OCI-LY7 (cell line): Measurements from ENCODE around the gene TRRAP. TPM values are rescaled to one million over a fixed set of nuclear protein-coding genes. Genes with fewer than 3 reads are reported as not detected.

Experiments used
- BruUV-seq: library from RNA; stranded (reverse); fragments of 400-500 nt; replicated peaks from 2 replicates; lab custom pipeline; 2021; lab: Mats Ljungman, UMichigan
- CTCF ChIA-PET: fragments of 300-600 bp; sonication (Branson Sonifier 250); formaldehyde crosslinking; loops from one replicate; lab custom pipeline; 2022; ENCODE audit warnings: antibody characterized with exemption; ENCODE audit not compliant: unreplicated experiment; lab: Charles Lee
- POLR2A ChIA-PET: fragments of 300-600 bp; sonication (Branson Sonifier 250); formaldehyde crosslinking; loops from one replicate; lab custom pipeline; 2022; ENCODE audit warnings: antibody characterized with exemption; lab: Charles Lee
- DNase-seq: peaks from one replicate; pipeline ENCODE4 v3.0.0-alpha.2; 2015; ENCODE audit warnings: low spot score
- H2AFZ ChIP-seq: fragments of 200-600 bp; sonication (generic), shearing (Covaris generic); 2 replicates; pipeline ENCODE4 v1.6.1; 2014; ENCODE audit warnings: mild to moderate bottlenecking, antibody characterized with exemption, low read length, moderate library complexity
- H3K27ac ChIP-seq: fragments of 200-600 bp; sonication (generic); 2 replicates; pipeline ENCODE4 v1.5.1; 2014; ENCODE audit warnings: mixed run types, low read depth, mild to moderate bottlenecking, moderate library complexity, low read length, inconsistent platforms; ENCODE audit not compliant: poor library complexity, severe bottlenecking
- H3K36me3 ChIP-seq: fragments of 200-600 bp; sonication (generic); 2 replicates; pipeline ENCODE4 v1.6.1; 2014; ENCODE audit warnings: mild to moderate bottlenecking, antibody characterized with exemption, low read length, moderate library complexity, mixed read lengths; ENCODE audit not compliant: insufficient read depth
- H3K4me1 ChIP-seq: fragments of 200-600 bp; sonication (generic); 2 replicates; pipeline ENCODE4 v1.5.1; 2014; ENCODE audit warnings: mild to moderate bottlenecking, low read length; ENCODE audit not compliant: insufficient read depth, poor library complexity, severe bottlenecking
- H3K4me2 ChIP-seq: fragments of 200-600 bp; sonication (generic); 2 replicates; pipeline ENCODE4 v1.6.1; 2014; ENCODE audit warnings: mild to moderate bottlenecking, low read length
- H3K4me3 ChIP-seq: fragments of 200-600 bp; sonication (generic); 2 replicates; pipeline ENCODE4 v1.5.1; 2014; ENCODE audit warnings: mild to moderate bottlenecking, low read depth, low read length; ENCODE audit not compliant: poor library complexity, severe bottlenecking
- H3K79me2 ChIP-seq: fragments of 200-600 bp; sonication (generic); 2 replicates; pipeline ENCODE4 v1.6.1; 2016; ENCODE audit warnings: low read depth, mild to moderate bottlenecking, low read length, moderate library complexity, mixed read lengths; ENCODE audit not compliant: insufficient read depth
- H3K9me2 ChIP-seq: fragments of 200-600 bp; sonication (generic); 2 replicates; pipeline ENCODE4 v1.6.1; 2016; ENCODE audit warnings: mild to moderate bottlenecking, low read length, mixed read lengths; ENCODE audit not compliant: insufficient read depth
- H3K9me3 ChIP-seq: fragments of 200-600 bp; sonication (generic); 2 replicates; pipeline ENCODE4 v1.6.1; 2014; ENCODE audit warnings: mild to moderate bottlenecking, mixed run types, low read length, mixed read lengths
- H4K20me1 ChIP-seq: fragments of 200-600 bp; sonication (generic); 2 replicates; pipeline ENCODE4 v1.6.1; 2014; ENCODE audit warnings: mild to moderate bottlenecking, antibody characterized with exemption, low read length, moderate library complexity, mixed read lengths; ENCODE audit not compliant: insufficient read depth
- CTCF ChIP-seq: fragments of 200-600 bp; sonication (generic); conservative IDR thresholded peaks from 2 replicates; pipeline ENCODE4 v1.5.1; 2014; ENCODE audit warnings: mild to moderate bottlenecking, antibody characterized with exemption, low read length, moderate library complexity, mixed read lengths
- EZH2phosphoT487 ChIP-seq: fragments of 200-600 bp; sonication (generic); IDR thresholded peaks from 2 replicates; pipeline ENCODE4 v1.6.1; 2018; ENCODE audit warnings: low read depth, borderline replicate concordance, mild to moderate bottlenecking, mixed run types, antibody characterized with exemption, low read length, moderate library complexity, mixed read lengths
- intact Hi-C: fragments of 100-400 bp; cut with micrococcal nuclease; formaldehyde crosslinking; loops from one replicate; pipeline ENCODE4 v1.10.0; 2022; ENCODE audit not compliant: unreplicated experiment
- total RNA-seq, 2 experiments: library from RNA; depleted of rRNA in 1 of 2; stranded (reverse); fragments of >200 nt in 1 of 2; shearing (Covaris generic) in 1 of 2; gene quantifications; 2 replicates each; pipeline ENCODE4 v1.2.3, GENCODE V29; 2014 to 2022

The TRRAP gene
- total RNA-seq, 2 experiments from 2014 or later: 50.4 to 86.1 TPM

- CTCF ChIA-PET: interaction anchor here (0.6 kb wide), 1 partner anchor 50 kb away, joined by 3 read pairs; no protein-coding TSS in a partner anchor
- no peaks in the 10 kb centered on the region for H3K4me1 ChIP-seq
- H3K9me3 ChIP-seq: no peaks in the 10 kb centered on the region
- no peak for DNase-seq
- no peak overlapping the region for H2AFZ ChIP-seq
- no peak overlapping the region for H3K4me2 ChIP-seq
- peaks cover 92% of the 10 kb centered on the region for H3K36me3 ChIP-seq
- no peaks in the 10 kb centered on the region for H3K9me2 ChIP-seq
- no peak for TF ChIP-seq EZH2phosphoT487
- TF ChIP-seq CTCF: no peak
- intact Hi-C loops: no loop called here
- no peaks in the 10 kb centered on the region for H4K20me1 ChIP-seq
- no TSS peak for BruUV-seq
- no peaks in the 10 kb centered on the region for H3K79me2 ChIP-seq
- H3K27ac ChIP-seq: no peak overlapping the region
- no peak overlapping the region for H3K4me3 ChIP-seq
- POLR2A ChIA-PET: interaction anchor here (0.6 to 0.7 kb wide), 2 partner anchors 404 to 1057 kb away, joined by 3 to 4 read pairs; partner anchors contain the start of gene PDAP1
These were observed 125.9 kb downstream of the TRRAP start for GRCh38 chr7:99004216-99004615.

- Histone ChIP-seq H3K36me3 (peaks cover 89% of the 10 kb centered on the region), H3K9me3 (no peaks in the 10 kb centered on the region), H3K4me2 (no peak overlapping the region), H3K9me2 (no peaks in the 10 kb centered on the region), H3K27ac (no peak overlapping the region), H4K20me1 (no peaks in the 10 kb centered on the region), H3K79me2 (no peaks in the 10 kb centered on the region), H2AFZ (no peak overlapping the region), H3K4me1 (no peaks in the 10 kb centered on the region), H3K4me3 (no peak overlapping the region)
- BruUV-seq: no TSS peak
- TF ChIP-seq CTCF (no peak), EZH2phosphoT487 (no peak)
- ChIA-PET CTCF (no interaction called here), POLR2A (interaction anchor here (0.6 to 1.0 kb wide), 3 partner anchors 18 to 1056 kb away, joined by 3 to 4 read pairs (median 4); partner anchors contain the start of gene PDAP1)
- DNase-seq: no peak
- intact Hi-C loops: no loop called here
These were observed 126.6 kb downstream of the TRRAP start for GRCh38 chr7:99004781-99005500.

GRCh38 chr7:99005776-99006175 lies 127.4 kb downstream of the TRRAP start:
- Histone ChIP-seq H4K20me1 (no peaks in the 10 kb centered on the region), H3K4me3 (no peak overlapping the region), H3K9me2 (no peaks in the 10 kb centered on the region), H3K9me3 (no peaks in the 10 kb centered on the region), H3K36me3 (peaks cover 89% of the 10 kb centered on the region), H3K4me2 (no peak overlapping the region), H3K27ac (no peak overlapping the region), H3K79me2 (no peaks in the 10 kb centered on the region), H3K4me1 (no peaks in the 10 kb centered on the region), H2AFZ (no peak overlapping the region)
- ChIA-PET POLR2A (interaction anchor here (0.5 to 1.0 kb wide), 2 partner anchors 17 to 362 kb away, joined by 3 to 4 read pairs; no protein-coding TSS in a partner anchor), CTCF (no interaction called here)
- DNase-seq: peak; percentile 17
- no TSS peak for BruUV-seq
- no peak for TF ChIP-seq EZH2phosphoT487
- no peak for TF ChIP-seq CTCF
- intact Hi-C loops: no loop called here
